HG02852 (cell line): ENCODE measurements around the gene SRPX.

ENCODE experiments used
- ATAC-seq: cut with Tn5 transposase; IDR thresholded peaks from one replicate; pipeline ENCODE4 v1.9.1; 2021; ENCODE audit warnings: mild to moderate bottlenecking, moderate library complexity; ENCODE audit not compliant: unreplicated experiment

Gene SRPX

GRCh38 chrX:38149016-38149415 lies 71.7 kb downstream of the SRPX start:
- no peak for ATAC-seq

- no peak for ATAC-seq
Observed at GRCh38 chrX:38142610-38143009, 78.1 kb downstream of the SRPX start.

GRCh38 chrX:38138900-38139299 lies 81.8 kb downstream of the SRPX start:
- no peak for ATAC-seq

- no peak for ATAC-seq
Observed at GRCh38 chrX:38138157-38138891, 82.3 kb downstream of the SRPX start.

GRCh38 chrX:38129366-38129765 lies 91.3 kb downstream of the SRPX start:
- ATAC-seq: no peak

- no peak for ATAC-seq
Observed at GRCh38 chrX:38127961-38128360, 92.7 kb downstream of the SRPX start.

- ATAC-seq: no peak
Observed at GRCh38 chrX:38126179-38126578, 94.5 kb downstream of the SRPX start.

- no peak for ATAC-seq
Observed at GRCh38 chrX:38124000-38124399, 96.7 kb downstream of the SRPX start.

GRCh38 chrX:38117485-38117884 lies 103.2 kb downstream of the SRPX start:
- ATAC-seq: no peak

GRCh38 chrX:38116706-38117105 lies 104.0 kb downstream of the SRPX start:
- no peak for ATAC-seq

GRCh38 chrX:38112566-38112965 lies 108.1 kb downstream of the SRPX start:
- no peak for ATAC-seq

GRCh38 chrX:38111196-38111595 lies 109.5 kb downstream of the SRPX start:
- no peak for ATAC-seq

GRCh38 chrX:38110231-38110630 lies 110.4 kb downstream of the SRPX start:
- no peak for ATAC-seq

- no peak for ATAC-seq
Observed at GRCh38 chrX:38109042-38109898, 111.4 kb downstream of the SRPX start.

GRCh38 chrX:38108364-38108763 lies 112.3 kb downstream of the SRPX start:
- no peak for ATAC-seq

GRCh38 chrX:38106991-38107655 lies 113.5 kb downstream of the SRPX start:
- no peak for ATAC-seq

GRCh38 chrX:38105216-38105725 lies 115.4 kb downstream of the SRPX start:
- no peak for ATAC-seq

GRCh38 chrX:38103857-38104812 lies 116.5 kb downstream of the SRPX start:
- ATAC-seq: peak; percentile 84

- no peak for ATAC-seq
Observed at GRCh38 chrX:38102875-38103274, 117.8 kb downstream of the SRPX start.

GRCh38 chrX:38102240-38102639 lies 118.4 kb downstream of the SRPX start:
- no peak for ATAC-seq
